ENCODE data around the gene RNF144B.
"Not testable (repeated sequence)": the region's sequence is repeated elsewhere in the genome, so short reads cannot be mapped to it uniquely, and the experiment has no call there.

Gene RNF144B

DNA sequence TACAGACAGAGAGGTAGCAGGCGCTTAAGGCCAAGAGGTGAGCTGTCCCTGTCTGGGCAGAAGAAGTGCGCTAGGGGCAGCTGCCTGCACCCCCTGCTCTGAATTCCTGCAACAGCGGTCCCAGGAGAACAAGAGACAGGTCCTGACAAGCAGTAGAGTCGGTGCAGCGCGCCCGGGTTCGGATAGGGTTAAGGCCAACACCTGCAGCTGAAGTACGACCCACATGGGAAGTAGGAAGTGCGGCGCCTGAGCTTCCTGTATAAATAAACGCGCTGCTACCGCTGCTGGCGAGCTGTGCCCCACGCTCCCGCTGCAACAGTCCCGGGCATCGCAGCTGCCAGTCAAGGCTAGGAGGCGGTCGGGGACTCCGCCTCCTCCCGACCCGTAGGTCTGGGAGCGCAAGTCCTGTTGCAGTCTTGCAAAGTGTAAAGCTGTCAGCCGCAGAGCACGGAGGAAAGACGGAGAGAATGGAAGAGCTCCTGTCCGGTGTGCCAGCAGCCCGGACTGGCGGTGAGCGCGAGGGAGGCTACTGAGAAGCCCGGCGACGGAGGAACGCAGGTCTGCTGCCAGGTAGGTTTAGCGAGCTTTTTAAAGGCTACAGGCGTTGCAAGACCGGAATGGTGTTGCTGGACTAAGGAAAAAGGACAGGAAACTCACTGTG is at the start of gene RNF144B:
TSS of gene RNF144B (plus strand) at position 290 of the 661 bp plus-strand sequence. CDS start 12,185 bp downstream, outside the sequence.
- peak; percentile 75 to 79 for DNase-seq

DNA sequence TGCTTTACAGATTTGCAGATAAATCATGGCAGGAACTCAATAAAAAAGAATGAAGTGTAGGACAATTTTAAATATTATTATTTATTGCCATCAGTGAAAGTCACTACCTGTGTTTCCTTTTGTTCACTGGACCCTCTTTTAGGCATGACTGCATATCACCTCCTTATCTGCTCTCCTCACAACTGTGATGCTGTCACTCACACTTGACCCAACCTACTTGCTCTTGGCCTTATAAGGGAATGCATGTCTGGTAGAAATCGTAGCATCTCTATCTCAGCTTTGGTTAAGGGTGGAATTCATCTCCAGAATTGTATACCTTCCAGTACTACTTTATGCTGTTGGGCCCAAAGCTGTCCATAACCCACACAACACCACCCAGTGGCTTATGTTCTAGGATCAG is 47.6 kb upstream of the RNF144B start:
- DNase-seq = no peak

DNA sequence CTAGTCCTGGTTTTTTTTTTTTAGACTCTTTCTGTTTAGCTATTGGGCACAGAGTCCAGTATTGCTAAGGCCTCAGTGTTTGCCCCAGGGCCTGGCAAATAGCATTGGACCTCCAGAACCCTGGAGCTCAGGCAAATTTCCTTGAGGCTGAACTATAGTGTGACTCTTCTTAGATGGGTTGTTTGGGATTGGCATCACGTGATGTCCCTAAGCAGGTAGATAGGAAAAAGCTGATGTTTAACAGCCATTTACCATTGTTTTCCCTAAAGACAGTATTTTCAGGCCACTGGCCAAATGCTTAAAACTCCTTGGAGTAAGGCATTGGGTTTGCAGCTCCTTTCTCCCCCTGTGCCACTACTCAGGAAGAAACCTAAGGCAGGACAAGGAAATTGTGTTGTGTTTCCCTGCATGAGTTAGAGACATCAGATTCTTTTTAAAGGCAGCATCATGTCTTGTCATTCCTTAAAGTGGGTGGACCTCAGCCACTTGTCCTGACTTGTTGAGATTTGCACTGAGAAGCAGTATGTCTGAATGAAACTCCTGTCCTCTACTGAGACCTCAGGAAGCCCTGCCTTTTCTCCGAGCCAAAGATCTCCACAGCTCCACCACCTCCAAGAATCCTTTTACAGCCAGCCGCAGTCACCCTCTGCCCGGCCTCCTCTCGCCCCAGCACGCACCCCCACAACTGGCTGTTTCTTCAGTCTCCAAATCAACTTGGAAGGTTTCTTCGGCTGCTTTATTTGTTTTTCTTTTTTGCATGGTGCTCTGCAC is 46.2 kb upstream of the RNF144B start:
- DNase-seq = no peak

DNA sequence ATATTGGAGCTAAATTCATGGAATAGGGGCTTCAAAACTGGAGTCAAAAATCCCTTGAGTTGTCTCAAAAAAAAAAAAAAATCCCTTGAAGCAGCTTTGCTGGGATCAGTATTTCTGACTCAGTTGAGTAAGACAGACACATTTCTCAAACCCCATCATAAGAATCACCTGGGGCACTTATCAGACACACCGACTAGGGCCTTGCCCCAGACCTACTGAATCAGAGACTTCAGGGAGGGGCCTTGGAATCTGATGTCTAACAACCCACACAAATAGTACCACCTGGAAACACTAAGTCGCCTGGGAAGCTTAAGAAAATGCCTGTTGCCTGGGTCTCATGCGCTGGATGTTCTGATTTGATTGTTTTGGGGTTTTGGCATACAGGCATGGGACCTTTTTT is 44.9 kb upstream of the RNF144B start:
- DNase-seq = no peak

DNA sequence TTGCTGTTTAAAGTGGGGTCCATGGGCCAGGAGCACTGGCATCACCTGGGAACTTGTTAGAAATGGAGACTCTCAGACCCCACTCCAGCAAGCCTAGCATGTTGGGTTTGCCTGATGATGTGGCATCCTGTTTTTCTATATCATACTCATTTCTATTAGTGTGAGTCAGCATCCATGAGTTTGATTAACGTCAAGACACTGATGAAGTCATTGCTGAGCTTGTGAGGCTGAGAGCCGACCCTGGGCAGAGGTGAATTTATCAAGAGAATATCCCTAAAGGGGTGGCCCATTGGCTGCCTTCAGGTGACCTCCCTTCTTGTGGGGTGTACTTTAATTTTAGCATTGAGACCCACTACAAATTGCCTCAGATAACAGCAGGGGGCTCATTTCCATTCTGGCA is 43.4 kb upstream of the RNF144B start:
- peak; percentile 27 to 43 for DNase-seq

DNA sequence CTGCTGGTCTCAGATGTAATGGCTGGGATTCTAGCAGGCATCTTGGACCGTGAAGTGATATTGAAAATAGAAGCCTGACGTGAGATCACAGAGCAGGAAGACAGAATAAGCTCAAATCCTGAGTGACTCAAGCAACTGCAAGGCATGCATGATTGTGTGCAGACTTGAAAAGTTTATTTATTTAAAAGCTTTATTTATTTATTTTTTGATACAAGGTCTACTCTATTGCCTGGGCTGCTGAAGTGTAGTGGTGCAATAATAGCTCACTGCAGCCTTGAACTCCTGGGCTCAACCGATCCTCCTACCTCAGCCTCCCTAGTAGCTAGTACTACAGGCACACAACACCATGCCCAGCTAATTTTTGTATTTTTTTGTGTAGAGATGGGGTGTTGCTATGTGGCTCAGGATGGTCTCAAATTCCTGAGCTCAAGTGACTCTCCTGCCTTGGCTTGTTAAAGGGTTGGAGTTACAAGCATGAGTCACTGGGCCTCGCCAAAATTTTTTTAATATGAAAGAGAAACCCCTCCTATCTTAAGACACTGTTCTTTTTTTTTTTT is 40.1 kb upstream of the RNF144B start:
- no peak for DNase-seq

DNA sequence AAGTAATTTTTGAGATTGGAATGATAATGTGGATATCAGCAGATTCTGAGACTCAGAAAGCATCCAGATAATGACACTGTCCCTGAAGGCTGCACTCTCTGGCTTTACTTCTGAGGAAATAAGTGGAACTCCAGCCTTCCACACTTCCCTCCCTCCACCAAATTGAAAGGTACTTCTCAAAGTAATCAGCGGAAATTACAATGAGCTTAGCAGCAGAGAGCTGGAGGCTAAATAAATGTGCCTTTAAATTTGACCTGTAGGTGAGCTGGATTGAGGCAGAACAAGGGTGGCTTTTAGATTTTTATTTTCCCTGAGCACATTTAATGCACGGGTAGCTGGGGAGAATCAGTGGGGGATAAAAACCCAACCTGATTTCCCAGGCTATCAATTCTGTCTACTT is 39.3 kb upstream of the RNF144B start:
- no peak for DNase-seq

DNA sequence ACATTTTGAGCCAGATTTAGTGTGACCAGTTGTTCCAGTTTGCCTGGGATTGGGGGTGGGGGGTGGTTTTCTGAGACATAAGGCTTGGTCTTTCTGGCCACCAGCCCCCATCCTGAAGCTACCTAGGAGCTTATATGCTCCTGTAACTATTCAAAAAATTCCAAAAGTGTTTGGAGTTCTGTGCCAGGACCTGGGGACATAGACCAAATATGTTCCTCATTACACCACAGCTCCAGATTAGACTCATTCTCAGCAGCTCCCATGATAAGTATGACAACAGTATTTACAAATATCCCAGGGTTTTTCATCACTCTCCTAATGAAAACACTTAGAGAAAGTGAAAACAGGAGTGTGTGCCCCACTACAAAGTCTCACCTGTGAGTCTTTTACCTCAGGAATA is 37.8 kb upstream of the RNF144B start:
- DNase-seq = no peak

DNA sequence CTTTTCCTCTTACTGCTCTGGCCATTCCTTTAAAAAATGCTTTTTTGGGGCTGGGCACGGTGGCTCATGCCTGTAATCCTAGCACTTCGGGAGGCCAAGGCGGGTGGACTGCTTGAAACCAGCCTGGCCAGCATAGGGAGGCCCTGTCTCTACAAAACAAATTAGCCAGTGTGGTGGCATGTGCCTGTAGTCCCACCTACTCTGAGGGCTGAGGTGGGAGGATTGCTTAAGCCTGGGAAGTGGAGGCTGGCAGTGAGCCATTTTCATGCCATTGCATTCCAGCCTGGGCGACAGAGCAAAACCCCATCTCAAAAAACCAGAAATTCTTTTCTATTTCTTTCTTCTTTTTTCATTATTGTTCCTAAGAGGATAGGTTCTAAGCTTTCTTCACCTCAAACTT is 36.9 kb upstream of the RNF144B start:
- DNase-seq = no peak

DNA sequence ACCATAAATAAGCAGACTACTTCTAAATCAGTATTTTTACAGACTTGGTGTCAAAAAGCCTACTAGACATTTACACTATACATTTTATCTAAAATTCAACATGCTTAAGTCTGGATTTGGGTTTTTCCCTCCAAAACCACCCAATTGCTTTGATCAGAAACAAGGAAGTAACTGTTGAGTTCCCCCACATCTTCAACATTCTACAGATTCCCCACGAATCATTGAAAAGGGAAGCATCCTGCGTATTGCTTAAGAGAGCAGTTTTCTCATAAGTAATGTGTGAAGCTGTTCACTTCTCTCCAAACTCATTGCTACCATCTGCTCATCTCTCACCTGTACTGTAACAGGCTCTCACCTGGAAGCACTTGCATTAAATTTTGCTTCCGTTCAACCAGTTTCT is 36.4 kb upstream of the RNF144B start:
- no peak for DNase-seq

DNA sequence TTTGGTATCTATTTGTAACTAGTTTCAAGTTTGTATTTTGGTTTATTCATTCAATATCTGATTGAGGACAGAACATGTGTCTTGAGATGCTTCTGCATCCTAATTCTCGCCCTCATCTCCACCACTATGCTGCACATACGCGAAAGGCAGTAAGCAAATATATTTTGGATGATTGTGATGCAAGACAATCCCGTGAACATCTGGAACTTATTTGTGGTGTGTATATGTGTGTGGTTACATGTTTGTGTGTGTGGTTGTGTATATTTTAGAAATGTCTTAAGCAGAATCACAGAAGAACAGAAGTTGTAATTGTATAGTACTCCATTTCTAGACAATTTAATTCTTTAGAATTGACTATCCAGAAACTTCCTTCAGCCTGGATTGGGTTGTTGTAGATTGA is 35.1 kb upstream of the RNF144B start:
- DNase-seq = no peak

DNA sequence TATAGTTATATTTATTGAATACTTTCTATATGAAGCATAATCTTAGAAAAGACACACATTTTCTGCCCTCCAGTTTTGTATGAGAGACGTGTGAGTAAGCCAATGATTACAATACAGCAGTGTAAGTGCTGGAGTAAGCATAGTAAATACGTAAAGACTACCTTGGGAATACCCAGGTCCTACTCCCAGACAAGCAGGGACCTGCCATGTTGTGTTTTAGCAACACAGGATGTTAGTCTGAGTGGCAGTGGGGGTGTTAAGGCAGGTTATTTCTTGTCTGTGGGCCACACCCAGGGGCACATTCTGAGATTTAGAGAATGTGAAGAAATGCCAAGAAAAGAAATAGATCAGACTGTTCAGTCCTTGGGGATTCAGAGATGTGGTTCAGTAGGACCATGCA is 34.3 kb upstream of the RNF144B start:
- DNase-seq = no peak

DNA sequence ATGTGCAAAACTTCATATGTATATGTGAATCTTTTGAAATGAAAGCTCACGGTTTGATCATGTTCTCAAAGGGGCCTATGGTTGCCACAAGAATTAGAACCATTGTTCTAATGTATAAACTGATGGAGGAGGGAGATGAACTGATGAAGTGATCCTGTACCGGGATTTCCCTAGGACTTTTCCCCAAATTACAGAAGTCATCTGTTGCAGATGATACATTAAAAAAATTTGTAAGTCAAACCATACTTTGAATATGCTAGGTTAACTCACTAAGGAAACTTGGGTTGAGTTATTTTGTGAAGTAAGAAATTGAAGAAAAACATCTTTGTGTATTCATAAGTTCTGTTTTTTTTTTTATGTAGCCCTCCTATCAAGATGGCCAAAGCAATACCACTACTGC is 33.9 kb upstream of the RNF144B start:
- DNase-seq = no peak

DNA sequence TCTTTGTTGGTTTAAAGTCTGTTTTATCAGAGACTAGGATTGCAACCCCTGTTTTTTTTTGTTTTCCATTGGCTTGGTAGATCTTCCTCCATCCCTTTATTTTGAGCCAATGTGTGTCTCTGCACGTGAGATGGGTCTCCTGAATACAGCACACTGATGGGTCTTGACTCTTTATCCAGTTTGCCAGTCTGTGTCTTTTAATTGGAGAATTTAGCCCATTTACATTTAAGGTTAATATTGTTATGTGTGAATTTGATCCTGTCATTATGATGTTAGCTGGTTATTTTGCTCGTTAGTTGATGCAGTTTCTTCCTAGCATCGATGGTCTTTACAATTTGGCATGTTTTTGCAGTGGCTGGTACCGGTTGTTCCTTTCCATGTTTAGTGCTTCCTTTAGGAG is 29.6 kb upstream of the RNF144B start:
- not testable (repeated sequence) for DNase-seq

DNA sequence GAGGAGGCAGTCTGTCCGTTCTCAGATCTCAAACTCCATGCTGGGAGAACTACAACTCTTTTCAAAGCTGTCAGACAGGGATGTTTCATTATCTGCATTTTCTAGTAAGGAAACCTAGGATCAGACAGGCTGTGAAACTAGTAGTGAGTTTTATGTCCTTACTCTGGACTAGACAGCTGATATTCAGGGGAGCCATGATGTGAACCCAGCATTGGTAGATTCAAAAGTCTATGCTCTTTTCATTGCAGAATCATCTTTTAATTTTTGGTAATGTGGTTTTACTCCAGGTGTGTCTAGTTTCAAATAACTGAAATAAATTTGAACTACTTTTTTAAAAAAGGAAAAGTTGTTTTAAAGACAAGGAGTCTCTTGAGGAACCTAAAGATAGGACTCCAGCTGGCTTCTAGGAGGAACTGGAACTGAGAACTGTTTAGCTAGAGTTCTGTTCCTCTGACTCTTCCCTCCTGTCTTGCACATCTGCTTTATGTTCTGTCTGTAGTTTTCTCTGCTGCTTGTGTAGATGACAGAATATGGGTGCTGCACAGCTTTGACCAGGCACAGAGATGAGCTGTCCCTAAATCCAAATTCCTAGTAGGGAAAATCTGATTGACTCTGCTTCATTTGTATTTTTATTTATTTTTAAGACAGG is 27.8 kb upstream of the RNF144B start:
- no peak for DNase-seq

DNA sequence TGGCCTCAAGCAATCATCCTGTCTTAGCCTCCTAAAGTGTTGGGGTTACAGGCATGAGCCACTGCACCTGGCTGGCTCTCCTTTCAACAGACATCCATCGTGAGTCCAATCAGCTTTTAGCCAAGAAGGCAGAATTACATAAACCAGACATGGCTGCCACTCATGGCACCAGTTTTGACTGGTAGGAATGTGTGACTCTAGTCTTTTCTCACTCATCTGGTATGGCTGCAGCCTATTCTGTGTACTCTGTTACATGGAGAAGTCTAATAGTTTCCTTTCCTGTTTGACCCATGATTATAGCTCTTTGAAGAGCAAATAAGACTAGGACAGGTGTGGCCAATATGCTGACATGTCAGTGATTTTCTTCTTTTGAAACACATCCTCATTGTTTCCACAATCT is 27.0 kb upstream of the RNF144B start:
- DNase-seq = no peak

DNA sequence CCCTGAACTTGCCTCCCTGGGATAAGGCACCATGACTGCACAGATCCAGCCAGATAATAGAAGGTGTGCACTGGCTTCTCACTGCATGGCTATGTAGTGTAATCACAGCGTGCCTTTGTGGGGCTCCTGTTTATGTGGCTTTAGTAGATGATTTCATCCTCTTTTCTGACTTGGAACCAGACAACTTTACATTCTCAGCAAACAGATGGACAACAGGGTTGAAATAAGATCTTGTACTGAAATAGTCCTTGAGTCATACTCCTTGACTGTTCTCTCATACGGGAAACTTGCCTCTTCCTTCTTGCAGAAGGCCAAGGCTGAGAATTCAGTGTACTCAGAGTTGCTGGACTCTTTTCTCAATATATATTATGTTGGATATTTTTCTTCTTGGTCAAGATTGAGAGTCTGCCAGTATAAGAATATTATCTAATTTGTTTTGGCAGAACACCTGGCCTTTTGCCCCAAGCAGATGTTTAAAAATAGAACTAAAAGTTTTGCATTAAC is 25.0 kb upstream of the RNF144B start:
- no peak for DNase-seq

DNA sequence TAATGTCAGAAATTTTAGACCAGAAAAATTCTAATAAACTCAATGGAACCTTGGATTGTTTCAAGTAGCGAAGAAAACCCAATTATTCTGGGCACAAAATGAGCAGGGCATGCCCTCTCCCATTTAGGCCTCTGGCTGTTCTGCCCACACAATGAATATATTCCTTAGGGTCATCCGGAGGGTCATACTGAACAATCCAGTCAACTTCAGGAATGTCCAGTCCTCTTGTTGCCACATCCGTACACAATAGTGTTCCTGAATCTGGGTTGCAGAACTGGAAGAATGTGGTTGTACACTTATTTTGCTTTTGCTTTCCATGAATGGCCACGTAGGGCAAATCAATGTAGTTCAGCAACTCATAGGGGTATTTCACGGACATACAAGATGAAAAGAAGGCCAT is 23.4 kb upstream of the RNF144B start:
- no peak for DNase-seq

DNA sequence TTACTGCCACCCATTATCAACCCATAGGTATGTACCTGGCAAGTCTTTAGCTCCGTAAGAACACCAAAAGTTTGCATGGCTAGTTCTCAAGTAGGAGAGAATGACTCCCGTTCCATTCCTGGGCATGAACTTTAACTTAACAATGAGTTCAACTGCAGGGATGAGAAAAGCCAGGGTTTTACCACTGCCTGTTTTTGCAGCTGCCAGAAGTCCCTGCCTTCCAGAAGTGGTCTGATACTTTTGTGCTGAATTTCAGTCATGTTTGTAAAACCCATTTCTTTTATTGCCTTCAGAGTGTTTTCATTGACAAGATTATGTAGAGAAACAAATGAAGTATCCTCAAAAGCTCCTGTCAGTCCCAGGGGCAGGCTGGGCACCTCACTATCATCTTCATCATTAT is 22.6 kb upstream of the RNF144B start:
- not testable (repeated sequence) for DNase-seq

DNA sequence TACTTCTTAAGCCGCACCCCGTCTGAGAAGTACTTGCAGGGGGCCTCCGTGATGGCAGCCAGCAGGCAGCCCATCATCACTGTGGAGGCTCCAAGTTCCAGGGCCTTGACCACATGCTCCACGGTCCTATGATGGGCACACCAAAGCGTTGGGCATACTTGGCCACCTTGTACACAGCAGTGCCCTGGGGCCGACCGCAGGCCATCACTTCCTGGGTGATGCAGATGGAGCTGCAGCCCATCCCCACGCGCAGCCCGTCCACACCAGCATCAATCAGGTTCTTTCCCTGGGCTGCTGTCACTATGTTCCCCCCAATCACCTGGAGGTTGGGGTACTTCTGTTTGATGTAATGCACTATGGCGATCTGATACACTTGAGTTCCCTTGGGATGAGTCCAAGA is 19.8 kb upstream of the RNF144B start:
- DNase-seq = no peak

DNA sequence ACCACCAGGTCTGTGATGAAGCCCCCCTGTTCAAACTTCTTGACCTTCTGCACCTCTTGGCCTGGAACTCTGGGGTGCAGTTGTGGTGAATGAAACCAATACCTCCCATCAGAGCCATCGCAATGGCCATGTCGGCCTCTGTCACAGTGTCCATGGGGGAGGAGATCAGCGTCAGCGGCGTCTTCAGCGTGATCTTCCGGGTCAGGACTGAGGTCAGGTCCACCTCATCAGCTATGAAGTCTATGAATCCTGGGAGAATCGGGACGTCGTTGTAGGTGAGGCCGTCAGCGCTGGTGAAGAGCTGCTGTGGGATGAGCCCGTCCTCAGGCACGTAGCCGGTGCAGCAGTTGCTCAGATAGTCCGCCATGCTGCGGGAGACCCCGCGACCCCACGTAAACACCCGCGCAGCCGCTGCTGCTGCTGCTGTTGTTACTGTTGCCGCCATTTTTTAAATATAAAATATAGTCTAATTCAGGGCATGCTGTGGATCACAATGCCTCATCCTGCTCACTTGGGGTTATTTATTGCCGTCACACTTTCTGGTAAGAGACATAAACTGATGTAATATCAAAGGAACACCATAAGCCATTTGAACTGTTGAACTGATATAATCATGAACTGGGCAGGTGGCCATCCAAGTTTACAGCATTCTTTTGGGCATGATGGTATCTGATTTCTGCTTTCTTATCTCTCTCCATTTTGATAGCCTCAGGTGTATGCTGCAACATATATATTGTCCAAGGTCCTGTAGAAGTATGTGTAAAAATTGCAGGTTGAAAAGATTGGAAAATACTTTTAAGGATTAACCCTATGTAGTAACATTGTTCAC is 18.7 kb upstream of the RNF144B start:
- DNase-seq = no peak

DNA sequence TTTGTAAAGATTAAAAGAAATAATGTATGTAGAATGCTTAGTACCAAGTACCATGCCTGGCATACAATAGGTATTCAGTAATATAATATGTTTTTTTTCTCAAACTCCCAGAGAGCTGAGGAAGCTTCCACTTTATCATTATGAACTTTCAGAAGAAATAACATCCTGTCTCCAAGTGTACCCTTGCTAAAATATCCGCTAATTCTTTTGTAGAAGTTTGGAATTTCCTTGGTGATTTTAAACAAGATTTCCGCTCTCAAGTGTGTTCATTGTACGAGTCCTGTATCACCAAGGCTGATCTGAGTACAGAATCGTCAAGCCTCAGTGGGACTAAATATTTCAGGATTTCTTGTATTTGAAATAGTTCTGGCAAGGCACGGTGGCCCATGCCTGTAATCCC is 16.1 kb upstream of the RNF144B start:
- no peak for DNase-seq

DNA sequence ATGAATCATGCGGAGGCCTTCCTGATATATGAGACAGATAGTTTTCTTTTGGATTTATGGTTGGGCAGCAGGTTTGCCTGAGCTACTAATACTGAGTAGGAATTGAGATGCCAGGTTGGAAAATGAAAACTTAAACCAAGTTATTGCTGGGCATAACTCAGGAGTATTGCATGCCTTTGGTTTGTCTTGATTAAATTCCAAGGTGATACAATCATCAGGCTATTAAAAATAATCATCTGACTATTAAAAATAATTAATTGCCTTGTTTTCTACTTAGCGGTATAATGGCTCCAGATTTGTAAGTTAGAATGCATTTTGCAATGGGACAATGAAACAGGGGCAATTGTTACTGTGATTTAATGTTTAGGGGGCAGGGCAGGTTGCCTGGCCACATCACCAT is 15.5 kb upstream of the RNF144B start:
- no peak for DNase-seq
